ENCODE measurements around the gene TKT.

TKT gene

GRCh38 chr3:53178246-53178645 is 77.6 kb downstream of the TKT start:
- DNase-seq (ENCODE audit: low spot score), result no peak

GRCh38 chr3:53175613-53176540 is 79.9 kb downstream of the TKT start:
- no peak for DNase-seq (ENCODE audit: low spot score)

All from SW480 (cell line).